ENCODE data around the gene ALG5.

- TF ChIP-seq, protein P1, sequence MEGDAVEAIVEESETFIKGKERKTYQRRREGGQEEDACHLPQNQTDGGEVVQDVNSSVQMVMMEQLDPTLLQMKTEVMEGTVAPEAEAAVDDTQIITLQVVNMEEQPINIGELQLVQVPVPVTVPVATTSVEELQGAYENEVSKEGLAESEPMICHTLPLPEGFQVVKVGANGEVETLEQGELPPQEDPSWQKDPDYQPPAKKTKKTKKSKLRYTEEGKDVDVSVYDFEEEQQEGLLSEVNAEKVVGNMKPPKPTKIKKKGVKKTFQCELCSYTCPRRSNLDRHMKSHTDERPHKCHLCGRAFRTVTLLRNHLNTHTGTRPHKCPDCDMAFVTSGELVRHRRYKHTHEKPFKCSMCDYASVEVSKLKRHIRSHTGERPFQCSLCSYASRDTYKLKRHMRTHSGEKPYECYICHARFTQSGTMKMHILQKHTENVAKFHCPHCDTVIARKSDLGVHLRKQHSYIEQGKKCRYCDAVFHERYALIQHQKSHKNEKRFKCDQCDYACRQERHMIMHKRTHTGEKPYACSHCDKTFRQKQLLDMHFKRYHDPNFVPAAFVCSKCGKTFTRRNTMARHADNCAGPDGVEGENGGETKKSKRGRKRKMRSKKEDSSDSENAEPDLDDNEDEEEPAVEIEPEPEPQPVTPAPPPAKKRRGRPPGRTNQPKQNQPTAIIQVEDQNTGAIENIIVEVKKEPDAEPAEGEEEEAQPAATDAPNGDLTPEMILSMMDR (IDR thresholded peaks at IDR 0.05) = no peak
- TF ChIP-seq POLR2A (IDR thresholded peaks at IDR 0.05) = no peak
These were observed 80.7 kb downstream of the ALG5 start for GRCh38 chr13:36918246-36919131.
